Raji (cell line): ENCODE measurements around the gene NBAS.

ENCODE experiments used
- POLR2A ChIP-seq: IDR thresholded peaks from 2 replicates; pipeline ENCODE4 v1.6.1; 2011; ENCODE audit warnings: low read depth, low read length, control low read depth; ENCODE audit not compliant: insufficient read depth

Gene NBAS

GRCh38 chr2:15200581-15200980 is 360.6 kb downstream of the NBAS start:
- TF ChIP-seq POLR2A, result no peak

- TF ChIP-seq POLR2A, result no peak
These were observed 363.1 kb downstream of the NBAS start for GRCh38 chr2:15198051-15198450.

GRCh38 chr2:15195813-15196212 is 365.3 kb downstream of the NBAS start:
- no peak for TF ChIP-seq POLR2A

- TF ChIP-seq POLR2A, result no peak
These were observed 369.3 kb downstream of the NBAS start for GRCh38 chr2:15191789-15192188.

GRCh38 chr2:15189216-15189615 is 371.9 kb downstream of the NBAS start:
- no peak for TF ChIP-seq POLR2A

GRCh38 chr2:15187702-15188101 is 373.4 kb downstream of the NBAS start:
- no peak for TF ChIP-seq POLR2A

- no peak for TF ChIP-seq POLR2A
These were observed 375.0 kb downstream of the NBAS start for GRCh38 chr2:15186118-15186517.

GRCh38 chr2:15184491-15184890 is 376.6 kb downstream of the NBAS start:
- no peak for TF ChIP-seq POLR2A

- no peak for TF ChIP-seq POLR2A
These were observed 378.9 kb downstream of the NBAS start for GRCh38 chr2:15182275-15182674.

- TF ChIP-seq POLR2A, result no peak
These were observed 379.9 kb downstream of the NBAS start for GRCh38 chr2:15181092-15181745.

- TF ChIP-seq POLR2A, result no peak
These were observed 380.8 kb downstream of the NBAS start for GRCh38 chr2:15180379-15180778.

GRCh38 chr2:15178946-15179345 is 382.2 kb downstream of the NBAS start:
- TF ChIP-seq POLR2A, result no peak

GRCh38 chr2:15177103-15177502 is 384.0 kb downstream of the NBAS start:
- no peak for TF ChIP-seq POLR2A

- TF ChIP-seq POLR2A, result no peak
These were observed 384.5 kb downstream of the NBAS start for GRCh38 chr2:15176604-15177003.

GRCh38 chr2:15174567-15174966 is 386.6 kb downstream of the NBAS start:
- TF ChIP-seq POLR2A, result no peak

- TF ChIP-seq POLR2A, result no peak
These were observed 387.6 kb downstream of the NBAS start for GRCh38 chr2:15173501-15173900.

GRCh38 chr2:15172825-15173224 is 388.3 kb downstream of the NBAS start:
- no peak for TF ChIP-seq POLR2A

GRCh38 chr2:15170070-15170775 is 390.9 kb downstream of the NBAS start:
- TF ChIP-seq POLR2A, result no peak
